OCI-LY7 (cell line): Measurements from ENCODE around the gene MLLT10.

Experiments
- EZH2phosphoT487 ChIP-seq: fragments of 200-600 bp; sonication (generic); IDR thresholded peaks from 2 replicates; pipeline ENCODE4 v1.6.1; 2018; ENCODE audit warnings: low read depth, borderline replicate concordance, mild to moderate bottlenecking, mixed run types, antibody characterized with exemption, low read length, moderate library complexity, mixed read lengths
- TF ChIP-seq, protein P1 (sequence below): fragments of 200-600 bp; sonication (generic); conservative IDR thresholded peaks from 2 replicates; pipeline ENCODE4 v1.5.1; 2014; ENCODE audit warnings: mild to moderate bottlenecking, antibody characterized with exemption, low read length, moderate library complexity, mixed read lengths

DNA sequence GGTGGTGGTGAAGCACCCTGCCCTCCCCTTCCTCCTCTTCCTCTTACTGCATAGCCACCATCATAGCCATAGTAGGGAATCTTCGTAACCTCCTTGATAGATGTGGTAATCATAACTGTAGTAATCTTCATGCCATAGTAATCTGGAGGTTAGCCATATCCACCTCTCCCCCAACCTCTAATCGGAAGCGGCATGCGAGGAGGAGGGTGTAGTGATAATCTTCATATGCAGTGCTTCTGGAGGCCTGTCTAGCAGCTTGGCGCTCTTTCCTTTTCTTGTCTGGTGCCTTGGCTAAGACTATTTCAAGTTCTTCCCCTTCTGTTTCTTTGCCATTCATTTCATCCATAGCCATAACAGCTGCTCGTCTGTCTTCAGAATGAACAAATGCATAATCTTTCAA lies 90.9 kb downstream of the MLLT10 start:
- TF ChIP-seq, protein P1, sequence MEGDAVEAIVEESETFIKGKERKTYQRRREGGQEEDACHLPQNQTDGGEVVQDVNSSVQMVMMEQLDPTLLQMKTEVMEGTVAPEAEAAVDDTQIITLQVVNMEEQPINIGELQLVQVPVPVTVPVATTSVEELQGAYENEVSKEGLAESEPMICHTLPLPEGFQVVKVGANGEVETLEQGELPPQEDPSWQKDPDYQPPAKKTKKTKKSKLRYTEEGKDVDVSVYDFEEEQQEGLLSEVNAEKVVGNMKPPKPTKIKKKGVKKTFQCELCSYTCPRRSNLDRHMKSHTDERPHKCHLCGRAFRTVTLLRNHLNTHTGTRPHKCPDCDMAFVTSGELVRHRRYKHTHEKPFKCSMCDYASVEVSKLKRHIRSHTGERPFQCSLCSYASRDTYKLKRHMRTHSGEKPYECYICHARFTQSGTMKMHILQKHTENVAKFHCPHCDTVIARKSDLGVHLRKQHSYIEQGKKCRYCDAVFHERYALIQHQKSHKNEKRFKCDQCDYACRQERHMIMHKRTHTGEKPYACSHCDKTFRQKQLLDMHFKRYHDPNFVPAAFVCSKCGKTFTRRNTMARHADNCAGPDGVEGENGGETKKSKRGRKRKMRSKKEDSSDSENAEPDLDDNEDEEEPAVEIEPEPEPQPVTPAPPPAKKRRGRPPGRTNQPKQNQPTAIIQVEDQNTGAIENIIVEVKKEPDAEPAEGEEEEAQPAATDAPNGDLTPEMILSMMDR, result no peak
- no peak for TF ChIP-seq EZH2phosphoT487
